HL-60/S4 treated with retinoic acid at 250 ng/mL for 4 days and 3 days (cell line): ENCODE data around the gene SMCO4.
"Not testable (repeated sequence)": the region's sequence is repeated elsewhere in the genome, so short reads cannot be mapped to it uniquely, and the experiment has no call there.

Source experiments
- in situ Hi-C: fragments of 300-500 bp; cut with MboI; formaldehyde crosslinking; loops from 2 replicates; pipeline ENCODE4 v1.7.0; 2022; ENCODE audit warnings: low sequenced_read_pairs

Gene SMCO4

DNA sequence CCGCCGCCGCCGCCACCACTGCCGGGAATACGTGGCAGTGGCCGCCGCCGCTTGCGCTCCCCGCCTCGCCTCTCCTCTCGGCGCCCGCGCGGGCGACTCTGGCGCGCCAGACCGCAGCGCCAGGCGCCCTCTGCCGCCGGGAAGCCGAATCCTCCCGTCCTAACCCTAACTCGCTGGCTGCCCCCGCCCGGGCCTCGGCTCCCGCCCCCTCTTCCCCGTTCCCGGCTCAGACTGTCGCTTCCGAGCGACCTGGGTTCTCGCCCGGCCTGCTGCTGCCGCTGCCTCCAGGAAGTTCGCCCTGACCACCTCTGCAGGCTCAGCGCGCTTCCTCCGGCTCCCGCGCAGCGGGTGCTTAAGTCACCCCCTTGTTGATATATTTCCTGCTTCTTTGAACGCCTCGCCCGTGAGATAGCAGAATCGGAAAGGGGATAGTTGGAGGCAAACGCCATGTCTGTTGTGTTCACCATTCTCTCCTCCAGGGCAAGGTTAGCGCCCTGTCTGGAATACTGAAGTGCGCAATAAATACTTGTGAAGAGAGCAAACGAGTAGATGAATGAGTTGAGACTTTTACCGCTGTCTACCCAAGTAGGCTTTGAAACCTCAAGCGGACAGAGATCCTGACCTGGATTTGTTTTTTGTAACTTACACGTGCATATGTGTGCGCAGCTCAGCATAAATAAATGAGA lies at the start of gene SMCO4:
SMCO4 (minus strand) TSS at position 100 of the 686 bp plus-strand sequence. CDS start 64,202 bp downstream, outside the sequence.
- in situ Hi-C loops, result no loop called here

DNA sequence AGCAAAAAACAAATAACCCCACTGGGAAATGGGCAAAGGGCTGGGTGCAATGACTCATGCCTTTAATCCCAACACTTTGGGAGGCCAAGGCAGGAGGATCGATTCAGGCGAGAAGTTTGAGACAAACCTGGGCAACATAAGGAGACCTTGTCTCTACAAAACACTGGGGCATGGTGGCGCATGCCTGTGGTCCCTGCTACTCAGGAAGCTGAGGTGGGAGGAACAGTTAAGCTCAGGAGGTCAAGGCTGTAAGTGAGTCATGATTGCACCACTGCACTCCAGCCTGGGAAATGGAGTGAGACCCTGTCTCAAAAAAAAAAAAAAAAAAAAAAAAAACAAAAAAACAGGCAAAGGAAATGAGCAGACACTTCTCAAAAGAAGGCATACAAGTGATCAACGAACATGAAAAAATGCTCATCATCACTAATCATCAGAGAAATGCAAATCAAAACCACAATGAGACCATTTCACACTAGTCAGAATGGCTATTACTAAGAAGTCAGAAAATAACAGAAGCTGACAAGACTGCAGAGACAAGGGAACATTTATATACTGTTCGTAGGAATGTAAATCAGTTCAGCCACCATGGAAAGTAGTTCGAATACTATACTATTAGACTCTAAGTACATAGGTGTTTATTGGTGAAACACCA lies 48.2 kb upstream of the SMCO4 start:
- in situ Hi-C loops, result no loop called here

DNA sequence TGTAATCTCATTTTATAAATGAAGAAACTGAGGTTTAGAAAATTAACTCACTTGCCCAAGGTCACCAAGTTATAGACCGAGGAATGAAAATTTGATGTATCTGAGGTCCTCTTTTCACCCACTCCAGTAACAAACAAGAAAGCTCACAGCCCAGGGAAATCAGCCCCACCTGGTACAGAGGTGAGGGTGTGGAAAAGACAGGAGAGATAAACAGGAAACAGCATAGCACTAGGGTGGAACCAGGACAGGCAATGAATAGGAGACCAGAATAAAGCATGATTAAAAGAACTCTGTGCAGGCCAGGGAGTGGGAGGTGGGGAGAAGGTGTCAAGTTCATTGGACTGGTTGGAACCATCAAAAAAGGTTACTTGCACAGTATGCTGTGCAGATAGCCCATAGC lies 46.2 kb upstream of the SMCO4 start:
- in situ Hi-C loops, result no loop called here

GRCh38 chr11:93587858-93588581 lies 44.8 kb upstream of the SMCO4 start:
- in situ Hi-C loops, result no loop called here

DNA sequence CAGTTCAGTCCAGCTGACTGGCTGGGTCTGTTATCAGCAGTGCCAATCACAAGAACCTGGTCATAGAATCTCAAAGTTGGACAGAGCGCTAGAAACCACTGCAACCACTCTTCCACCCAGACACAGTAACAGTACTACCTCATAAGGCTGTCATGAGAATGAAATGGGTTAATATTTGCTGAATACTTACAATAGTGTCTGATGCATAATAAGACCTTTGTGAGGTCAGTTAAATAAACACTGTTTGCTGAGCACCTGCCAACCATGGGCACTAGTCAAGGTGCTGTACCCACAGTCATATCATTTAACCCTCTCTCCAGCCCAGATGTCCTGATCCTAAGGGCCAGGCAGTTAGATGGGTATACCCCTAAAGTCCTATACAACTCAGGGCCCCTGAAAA lies 44.2 kb upstream of the SMCO4 start:
- in situ Hi-C loops, result not testable (repeated sequence)

DNA sequence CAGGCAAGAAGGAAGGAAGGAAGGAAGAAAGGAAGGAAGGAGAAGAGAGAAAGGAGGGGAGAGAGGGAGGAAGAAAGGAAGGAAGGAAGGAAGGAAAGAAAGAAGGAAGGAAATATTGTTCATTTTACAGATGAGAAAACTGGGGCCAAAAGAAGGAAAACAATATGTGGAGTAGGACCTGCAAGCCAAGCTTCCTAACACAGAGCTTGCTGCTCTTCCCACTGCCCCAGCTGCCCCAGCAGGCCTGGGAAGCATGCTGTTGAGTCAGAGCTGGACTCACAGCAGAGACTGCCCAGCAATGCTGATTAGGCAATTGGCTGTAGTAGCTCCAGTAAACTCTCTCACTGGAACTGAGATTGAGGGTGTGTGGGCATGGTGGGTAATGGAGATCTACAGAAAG lies 42.6 kb upstream of the SMCO4 start:
- in situ Hi-C loops, result no loop called here

GRCh38 chr11:93583490-93583889 lies 40.3 kb upstream of the SMCO4 start:
- in situ Hi-C loops, result no loop called here

GRCh38 chr11:93579187-93579751 lies 36.1 kb upstream of the SMCO4 start:
- in situ Hi-C loops, result no loop called here

DNA sequence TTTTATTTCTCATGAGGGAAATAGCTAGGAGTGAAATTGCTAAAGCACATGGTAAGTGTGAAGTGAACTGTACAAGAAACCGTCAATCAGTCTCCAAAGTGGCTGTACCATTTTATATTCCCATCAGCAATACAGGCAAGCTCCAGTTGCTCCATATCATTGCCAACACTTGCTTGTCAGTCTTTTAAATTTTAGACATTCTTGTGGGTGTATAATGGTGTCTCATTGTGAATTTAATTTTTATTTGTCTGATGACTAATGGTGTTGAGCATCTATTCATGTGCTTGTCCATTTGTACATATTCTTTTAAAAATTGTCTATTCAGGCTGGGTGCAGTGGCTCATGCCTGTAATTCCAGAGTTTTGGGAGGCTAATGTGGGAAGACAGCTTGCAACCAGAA lies 34.1 kb upstream of the SMCO4 start:
- in situ Hi-C loops, result no loop called here

GRCh38 chr11:93576870-93577269 lies 33.7 kb upstream of the SMCO4 start:
- in situ Hi-C loops, result not testable (repeated sequence)

- in situ Hi-C loops, result no loop called here
Measured at GRCh38 chr11:93574638-93575220, 31.5 kb upstream of the SMCO4 start.

GRCh38 chr11:93573184-93573583 lies 30.0 kb upstream of the SMCO4 start:
- in situ Hi-C loops, result no loop called here

GRCh38 chr11:93572621-93573020 lies 29.4 kb upstream of the SMCO4 start:
- in situ Hi-C loops, result no loop called here

GRCh38 chr11:93572171-93572570 lies 29.0 kb upstream of the SMCO4 start:
- in situ Hi-C loops, result no loop called here

- in situ Hi-C loops, result no loop called here
Measured at GRCh38 chr11:93571612-93572011, 28.4 kb upstream of the SMCO4 start.

- in situ Hi-C loops, result no loop called here
Measured at GRCh38 chr11:93570759-93571413, 27.7 kb upstream of the SMCO4 start.

DNA sequence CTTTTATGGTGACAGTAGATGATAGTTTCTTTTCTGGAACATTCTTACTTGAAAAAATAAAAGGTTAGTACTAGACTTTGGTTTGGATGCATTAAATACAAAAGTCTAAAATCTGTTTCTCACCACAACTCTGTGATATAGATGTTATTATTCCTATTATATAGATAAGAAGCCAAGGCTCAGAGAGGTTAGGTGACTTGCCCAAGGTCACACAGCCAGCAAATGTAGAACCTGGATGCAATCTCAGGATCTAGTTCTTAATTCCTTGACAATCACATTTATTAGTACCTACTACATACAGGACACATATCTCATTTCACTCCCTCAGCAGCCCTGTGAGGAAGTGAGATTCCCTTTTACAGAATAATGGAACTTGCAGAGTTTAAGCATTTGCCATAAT lies 26.3 kb upstream of the SMCO4 start:
- in situ Hi-C loops, result no loop called here

GRCh38 chr11:93568726-93569125 lies 25.5 kb upstream of the SMCO4 start:
- in situ Hi-C loops, result no loop called here

- in situ Hi-C loops, result no loop called here
Measured at GRCh38 chr11:93567401-93567895, 24.3 kb upstream of the SMCO4 start.

GRCh38 chr11:93564895-93565294 lies 21.7 kb upstream of the SMCO4 start:
- in situ Hi-C loops, result no loop called here

GRCh38 chr11:93563857-93564256 lies 20.7 kb upstream of the SMCO4 start:
- in situ Hi-C loops, result no loop called here
